Upper lobe of left lung (tissue), 6 donors: ENCODE data around the gene ST14. TPM values are rescaled to one million over a fixed set of nuclear protein-coding genes. Genes with fewer than 3 reads are reported as not detected.
A peak's percentile ranks its signal among the peaks of the same experiment; 100 is the strongest.

Experiments used
- ATAC-seq, 2 donors: fragments of 200-7000 bp; cut with Tn5 transposase; one replicate each; pipeline ENCODE4 v1.9.1; 2022; ENCODE audit warnings: mild to moderate bottlenecking in 2 of 2, moderate library complexity in 2 of 2; ENCODE audit not compliant: low FRiP score in 2 of 2
- DNase-seq, 2 donors: peaks; one replicate each; pipeline ENCODE4 v3.0.0-alpha.2; 2019 to 2020
- H3K27ac ChIP-seq, 4 donors: fragments of 200-600 bp; sonication (generic); one replicate each; pipeline ENCODE4 v1.5.1; 2016 to 2019
- H3K27me3 ChIP-seq, 4 donors: fragments of 200-600 bp; sonication (generic); one replicate each; pipeline ENCODE4 v1.5.1; 2017 to 2019
- H3K36me3 ChIP-seq, 4 donors: fragments of 200-600 bp; sonication (generic); one replicate each; pipeline ENCODE4 v1.5.1; 2016 to 2019
- H3K4me1 ChIP-seq, 4 donors: fragments of 200-600 bp; sonication (generic); one replicate each; pipeline ENCODE4 v1.5.1; 2018 to 2019
- H3K4me3 ChIP-seq, 4 donors: fragments of 200-600 bp; sonication (generic); one replicate each; pipeline ENCODE4 v1.5.1; 2017 to 2019; ENCODE audit warnings: mild to moderate bottlenecking in 2 of 4, moderate library complexity in 1 of 4
- H3K9me3 ChIP-seq, 4 donors: fragments of 200-600 bp; sonication (generic); one replicate each; pipeline ENCODE4 v1.5.1; 2018 to 2019
- EP300 ChIP-seq, 4 donors: sonication (generic); formaldehyde crosslinking; IDR thresholded peaks; one replicate each; pipeline ENCODE4 v1.5.1; 2017; ENCODE audit warnings: antibody characterized with exemption in 4 of 4, control low read depth in 2 of 4
- POLR2A ChIP-seq, 4 donors: fragments of 450-650 bp; IDR thresholded peaks; one replicate each; pipeline ENCODE4 v1.5.1; 2016 to 2017; ENCODE audit warnings: antibody characterized with exemption in 4 of 4, mild to moderate bottlenecking in 2 of 4
- POLR2AphosphoS5 ChIP-seq, 2 donors: sonication (generic); formaldehyde crosslinking; IDR thresholded peaks; one replicate each; pipeline ENCODE4 v1.5.1; 2017; ENCODE audit warnings: antibody characterized with exemption in 2 of 2
- WGBS, 2 donors: methylation state at CpG; one replicate each; pipeline ENCODE4 v1.1.5; 2017 to 2018; 5-methylcytosine and 5-hydroxymethylcytosine counted together
- total RNA-seq, 6 donors: library from RNA; depleted of rRNA in 4 of 6; stranded (reverse); fragments of >200 nt in 4 of 6; gene quantifications; one replicate each; pipeline versions ENCODE4 v1.1.0 to v1.2.1, GENCODE V29; 2016 to 2021
- TF ChIP-seq, protein P1 (sequence below), 6 experiments: fragments of 450-650 bp in 4 of 6; fragments of 200-600 bp in 2 of 6; sonication (generic) in 2 of 6; IDR thresholded peaks; one replicate each; pipeline ENCODE4 v1.5.1; 2016 to 2019; ENCODE audit warnings: antibody characterized with exemption in 6 of 6
- donor health status: DM: no; HTN: no; CAD: no; lungs with moderate emphysema.
- donor health status: DM: no; HTN: yes; CAD: no; lungs with severe emphysema.

The ST14 gene
- total RNA-seq, 6 donors from 2014 or later, result 49.2 to 105 (median 72.1) TPM

DNA sequence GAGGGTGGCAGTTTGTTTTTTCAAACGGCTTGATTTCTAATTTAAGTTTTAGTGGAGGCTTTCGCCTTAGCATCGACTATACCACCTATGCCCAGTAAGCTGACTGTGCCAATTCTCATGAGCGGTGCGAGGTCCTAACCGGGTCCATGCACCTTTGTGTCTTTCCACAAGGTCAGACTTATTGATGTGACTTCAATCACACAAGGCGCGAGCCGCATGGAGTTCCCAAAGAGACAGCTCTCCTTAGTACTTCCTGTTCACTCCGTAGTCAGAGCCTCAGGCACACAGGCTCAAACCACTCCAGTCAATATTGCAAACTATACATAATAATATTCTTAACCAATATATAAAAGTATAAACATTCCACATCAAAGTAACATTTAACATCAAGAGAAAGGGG, 18.2 kb downstream of the ST14 start:
- TF ChIP-seq POLR2A (IDR thresholded peaks at IDR 0.05) (no peak), EP300 (IDR thresholded peaks at IDR 0.05) (no peak), POLR2AphosphoS5 (IDR thresholded peaks at IDR 0.05) (no peak)
- TF ChIP-seq, protein P1, sequence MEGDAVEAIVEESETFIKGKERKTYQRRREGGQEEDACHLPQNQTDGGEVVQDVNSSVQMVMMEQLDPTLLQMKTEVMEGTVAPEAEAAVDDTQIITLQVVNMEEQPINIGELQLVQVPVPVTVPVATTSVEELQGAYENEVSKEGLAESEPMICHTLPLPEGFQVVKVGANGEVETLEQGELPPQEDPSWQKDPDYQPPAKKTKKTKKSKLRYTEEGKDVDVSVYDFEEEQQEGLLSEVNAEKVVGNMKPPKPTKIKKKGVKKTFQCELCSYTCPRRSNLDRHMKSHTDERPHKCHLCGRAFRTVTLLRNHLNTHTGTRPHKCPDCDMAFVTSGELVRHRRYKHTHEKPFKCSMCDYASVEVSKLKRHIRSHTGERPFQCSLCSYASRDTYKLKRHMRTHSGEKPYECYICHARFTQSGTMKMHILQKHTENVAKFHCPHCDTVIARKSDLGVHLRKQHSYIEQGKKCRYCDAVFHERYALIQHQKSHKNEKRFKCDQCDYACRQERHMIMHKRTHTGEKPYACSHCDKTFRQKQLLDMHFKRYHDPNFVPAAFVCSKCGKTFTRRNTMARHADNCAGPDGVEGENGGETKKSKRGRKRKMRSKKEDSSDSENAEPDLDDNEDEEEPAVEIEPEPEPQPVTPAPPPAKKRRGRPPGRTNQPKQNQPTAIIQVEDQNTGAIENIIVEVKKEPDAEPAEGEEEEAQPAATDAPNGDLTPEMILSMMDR (IDR thresholded peaks at IDR 0.05), result no peak
- H3K27ac ChIP-seq, result no peak overlapping the region

DNA sequence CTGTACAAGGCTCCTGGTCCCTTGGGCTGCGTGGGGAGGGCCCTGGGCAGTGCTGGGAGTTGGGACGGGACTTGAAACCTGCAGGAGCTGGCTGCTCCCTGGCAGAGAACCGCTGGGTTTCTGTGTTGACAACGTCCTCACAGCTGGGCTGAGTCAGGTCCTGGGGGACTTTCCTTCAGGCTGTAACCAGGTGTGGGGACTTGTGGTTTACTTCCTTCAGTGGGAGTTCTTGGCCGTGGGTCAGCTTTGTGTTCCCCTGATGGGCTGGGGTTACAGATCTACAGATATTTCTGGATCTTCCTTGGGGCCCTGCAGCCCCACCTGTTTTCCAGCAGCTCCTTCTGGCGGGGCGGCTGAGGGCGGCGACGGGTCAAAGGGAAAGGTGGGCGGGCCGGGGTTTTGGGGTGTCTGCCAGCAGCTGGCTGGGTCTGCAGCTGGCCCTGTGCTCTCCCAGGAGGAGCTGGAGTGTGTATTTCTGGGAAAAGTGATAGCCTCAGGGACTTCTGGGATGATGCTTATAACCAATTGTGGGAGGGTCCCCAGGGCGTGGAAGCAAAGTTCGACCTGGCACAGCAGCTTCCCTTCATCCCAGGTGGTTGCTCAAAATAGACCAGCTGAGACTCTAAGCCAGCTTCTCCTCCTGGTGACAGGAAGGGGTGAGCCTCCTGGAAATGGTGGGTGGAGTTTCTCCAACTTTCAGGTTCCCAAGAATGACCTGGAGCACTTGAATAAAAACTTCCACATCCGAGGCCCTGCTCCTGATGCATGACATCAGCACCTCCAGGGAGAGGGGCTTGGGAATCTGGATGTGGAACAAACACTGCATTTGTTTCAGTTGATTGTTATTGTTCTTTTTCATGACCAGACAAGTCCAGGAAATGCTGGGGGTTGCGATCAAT, 19.1 kb downstream of the ST14 start:
- DNase-seq, result no peak
- Histone ChIP-seq H3K27me3 (no peaks in the 10 kb centered on the region), H3K9me3 (peaks cover 0 to 10% (median 3%) of the 10 kb centered on the region in 4 donors), H3K27ac (peak overlapping the region in 1 of 4 donors; percentile 60), H3K36me3 (no peaks in the 10 kb centered on the region), H3K4me1 (peaks cover 17 to 44% (median 41%) of the 10 kb centered on the region in 4 donors), H3K4me3 (no peak overlapping the region)
- 53 to 56% methylated on average over 12 to 16 of the region's 16 CpGs for WGBS, 2 donors
- no peak for ATAC-seq
- TF ChIP-seq, protein P1 (IDR thresholded peaks at IDR 0.05), result no peak
- TF ChIP-seq EP300 (IDR thresholded peaks at IDR 0.05), result no peak
- no peak for TF ChIP-seq POLR2A (IDR thresholded peaks at IDR 0.05)
- no peak for TF ChIP-seq POLR2AphosphoS5 (IDR thresholded peaks at IDR 0.05)

More for the DNA sequence above, 18.2 kb downstream of the ST14 start:
- DNase-seq (no peak), ATAC-seq (no peak)
- Histone ChIP-seq H3K9me3 (peaks cover 0 to 10% (median 3%) of the 10 kb centered on the region in 4 donors), H3K27me3 (no peaks in the 10 kb centered on the region), H3K4me1 (peaks cover 17 to 44% (median 41%) of the 10 kb centered on the region in 4 donors), H3K36me3 (no peaks in the 10 kb centered on the region), H3K4me3 (no peak overlapping the region)
- whole genome bisulfite sequencing, 2 donors, result 90 to 94% methylated on average over 10 of the region's 10 CpGs

DNA sequence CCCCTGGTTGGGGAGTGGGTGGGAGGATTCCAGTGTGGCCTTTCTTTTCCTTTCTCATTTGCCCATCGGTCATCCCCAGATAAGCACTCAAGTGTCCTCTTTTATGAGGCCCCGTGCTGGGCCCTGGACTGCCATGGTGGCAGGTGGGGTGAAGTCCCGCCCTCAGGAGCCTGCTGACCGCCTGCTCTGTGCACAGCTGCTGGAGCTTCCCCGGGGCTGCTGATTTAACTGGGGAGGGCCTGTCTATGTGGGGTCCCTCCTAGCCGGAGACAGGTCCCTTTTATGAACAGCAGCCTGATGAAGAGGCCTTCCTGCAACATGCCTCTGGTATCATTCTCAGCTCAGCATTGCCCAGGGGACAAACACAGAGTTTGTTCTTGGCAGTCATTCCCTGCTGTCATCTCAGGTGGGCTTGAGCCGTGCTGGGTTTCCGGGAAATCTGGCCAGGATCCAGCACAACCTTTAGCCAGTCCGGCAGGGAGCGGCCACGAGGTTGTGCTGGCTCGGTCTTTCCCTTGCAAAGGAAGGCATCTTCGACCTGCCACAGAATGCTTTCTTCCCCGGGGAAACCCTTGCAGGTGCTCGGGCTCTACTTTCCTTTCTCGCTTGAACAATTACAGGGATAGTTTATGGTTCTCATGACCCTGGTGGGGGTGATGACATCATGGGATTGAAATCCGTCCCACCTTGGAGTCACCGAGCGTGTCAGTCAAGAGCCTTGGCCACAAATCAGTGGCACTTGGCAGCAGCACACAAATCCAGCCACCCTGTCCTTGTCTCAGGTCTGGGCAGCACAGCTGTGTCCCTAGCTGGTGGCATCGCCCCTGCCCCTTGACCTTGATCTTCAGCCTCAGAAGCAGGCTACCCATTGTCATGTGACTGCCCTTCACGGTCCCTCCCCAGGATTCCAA, 20.1 kb downstream of the ST14 start:
- Histone ChIP-seq H3K27ac (peak overlapping the region in 3 of 4 donors; percentile 60 to 74 (median 66)), H3K4me3 (no peak overlapping the region), H3K4me1 (peaks cover 17 to 44% (median 41%) of the 10 kb centered on the region in 4 donors), H3K9me3 (peaks cover 0 to 8% (median 2%) of the 10 kb centered on the region in 4 donors), H3K36me3 (no peaks in the 10 kb centered on the region), H3K27me3 (no peaks in the 10 kb centered on the region)
- ATAC-seq (peak in 1 of 2 donors; percentile 20), DNase-seq (peak in 1 of 2 donors; percentile 55)
- TF ChIP-seq POLR2A (IDR thresholded peaks at IDR 0.05), result no peak
- TF ChIP-seq, protein P1 (IDR thresholded peaks at IDR 0.05), result no peak
- no peak for TF ChIP-seq POLR2AphosphoS5 (IDR thresholded peaks at IDR 0.05)
- TF ChIP-seq EP300 (IDR thresholded peaks at IDR 0.05), result no peak
- 73% methylated on average over 13 to 21 of the region's 21 CpGs for WGBS, 2 donors

DNA sequence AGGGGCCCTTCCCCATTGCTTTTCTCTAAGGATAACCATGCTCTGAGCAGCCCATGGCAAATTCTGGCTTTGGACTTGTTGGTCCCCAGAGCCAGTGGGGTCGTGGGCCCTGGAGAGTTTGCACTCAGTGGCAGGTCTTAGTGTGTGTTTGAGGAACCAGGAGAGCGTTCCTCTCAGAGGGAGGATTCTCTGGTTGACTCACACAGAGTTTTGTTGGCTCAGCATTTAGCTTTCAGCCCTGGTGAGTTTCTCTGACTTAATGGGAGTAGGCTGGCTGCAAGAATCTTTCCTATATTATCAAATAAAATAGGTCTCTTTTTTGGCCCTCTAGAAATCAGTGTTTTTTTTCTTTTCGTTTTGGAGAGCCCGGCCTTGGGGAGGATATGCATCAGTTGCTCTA, 20.9 kb downstream of the ST14 start:
- Histone ChIP-seq H3K9me3 (no peaks in the 10 kb centered on the region), H3K27me3 (no peaks in the 10 kb centered on the region), H3K36me3 (no peaks in the 10 kb centered on the region), H3K4me1 (peaks cover 17 to 44% (median 41%) of the 10 kb centered on the region in 4 donors), H3K4me3 (no peak overlapping the region), H3K27ac (peak overlapping the region; percentile 46 to 74 (median 63))
- 53 to 63% methylated on average over 4 of the region's 4 CpGs for WGBS, 2 donors
- TF ChIP-seq POLR2A (IDR thresholded peaks at IDR 0.05) (peak in 1 of 4 donors; percentile 17), EP300 (IDR thresholded peaks at IDR 0.05) (no peak), POLR2AphosphoS5 (IDR thresholded peaks at IDR 0.05) (no peak)
- TF ChIP-seq, protein P1 (IDR thresholded peaks at IDR 0.05), result no peak
- ATAC-seq (peak; percentile 7 to 69), DNase-seq (no peak)
